ENCODE data around the gene BTN2A1.

Gene BTN2A1

GRCh38 chr6:26483727-26484126 lies 26.0 kb downstream of the BTN2A1 start:
- Histone ChIP-seq H3K27ac (ENCODE audit: low read depth, low read length, poor library complexity, severe bottlenecking) (no peak overlapping the region), H3K4me3 (ENCODE audit: low read depth, low read length, poor library complexity, severe bottlenecking) (no peak overlapping the region), H2AFZ (ENCODE audit: low read length) (no peak overlapping the region), H3K9me3 (ENCODE audit: low read length) (peaks cover 6% of the 10 kb centered on the region), H3K4me2 (ENCODE audit: low read length) (no peak overlapping the region), H3K9ac (ENCODE audit: low read length) (no peak overlapping the region), H3F3A (ENCODE audit: insufficient read depth, low read length) (no peaks in the 10 kb centered on the region), H3K27me3 (ENCODE audit: insufficient read depth, low read length) (no peaks in the 10 kb centered on the region), H3K36me3 (ENCODE audit: insufficient read depth, low read length) (no peaks in the 10 kb centered on the region; the same call in 1 of the 2 replicates), H3K9me2 (ENCODE audit: low read depth, low read length) (no peaks in the 10 kb centered on the region), H3K4me1 (ENCODE audit: insufficient read depth, low read length, severe bottlenecking) (peaks cover 8% of the 10 kb centered on the region), H4K20me1 (ENCODE audit: insufficient read depth, low read length) (no peaks in the 10 kb centered on the region), H3K79me2 (ENCODE audit: insufficient read depth, low read length) (no peaks in the 10 kb centered on the region)
- TF ChIP-seq EZH2 (IDR thresholded peaks at IDR 0.05; ENCODE audit: borderline replicate concordance, low read length) = no peak
- TF ChIP-seq CTCF (IDR thresholded peaks at IDR 0.05; ENCODE audit: low read length) = no peak

DNA sequence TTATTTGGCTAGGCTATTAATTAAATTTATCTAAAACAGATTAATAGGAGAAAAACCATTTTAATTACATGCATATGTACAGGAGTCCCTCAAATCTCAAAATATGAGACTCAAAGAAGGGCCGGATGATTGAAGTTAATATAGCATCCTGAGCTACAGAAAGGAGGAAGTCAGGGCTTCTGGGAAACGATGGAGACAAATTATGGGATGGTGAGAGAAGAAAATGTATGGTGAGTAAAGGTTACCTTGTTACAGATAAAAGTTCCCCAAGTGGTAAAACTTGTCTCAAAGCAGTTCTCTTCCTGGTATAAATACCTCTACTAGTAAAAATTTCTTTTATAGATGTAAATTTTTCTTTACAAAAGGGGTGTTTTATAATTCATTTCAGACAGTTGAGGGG lies 26.4 kb downstream of the BTN2A1 start:
- no peak overlapping the region for H3K4me2 ChIP-seq (ENCODE audit: low read length)
- no peaks in the 10 kb centered on the region for H4K20me1 ChIP-seq (ENCODE audit: insufficient read depth, low read length)
- TF ChIP-seq CTCF (IDR thresholded peaks at IDR 0.05; ENCODE audit: low read length) (no peak), EZH2 (IDR thresholded peaks at IDR 0.05; ENCODE audit: borderline replicate concordance, low read length) (no peak)
- H3K27me3 ChIP-seq (ENCODE audit: insufficient read depth, low read length) = no peaks in the 10 kb centered on the region
- no peak overlapping the region for H3K9ac ChIP-seq (ENCODE audit: low read length)
- H3K79me2 ChIP-seq (ENCODE audit: insufficient read depth, low read length) = no peaks in the 10 kb centered on the region
- H3K9me2 ChIP-seq (ENCODE audit: low read depth, low read length) = no peaks in the 10 kb centered on the region
- peaks cover 8% of the 10 kb centered on the region for H3K4me1 ChIP-seq (ENCODE audit: insufficient read depth, low read length, severe bottlenecking)
- H3K9me3 ChIP-seq (ENCODE audit: low read length) = peaks cover 6% of the 10 kb centered on the region
- H2AFZ ChIP-seq (ENCODE audit: low read length) = no peak overlapping the region
- H3K36me3 ChIP-seq (ENCODE audit: insufficient read depth, low read length) = no peaks in the 10 kb centered on the region; the same call in 1 of the 2 replicates
- no peak overlapping the region for H3K4me3 ChIP-seq (ENCODE audit: low read depth, low read length, poor library complexity, severe bottlenecking)
- H3F3A ChIP-seq (ENCODE audit: insufficient read depth, low read length) = no peaks in the 10 kb centered on the region
- H3K27ac ChIP-seq (ENCODE audit: low read depth, low read length, poor library complexity, severe bottlenecking) = no peak overlapping the region

DNA sequence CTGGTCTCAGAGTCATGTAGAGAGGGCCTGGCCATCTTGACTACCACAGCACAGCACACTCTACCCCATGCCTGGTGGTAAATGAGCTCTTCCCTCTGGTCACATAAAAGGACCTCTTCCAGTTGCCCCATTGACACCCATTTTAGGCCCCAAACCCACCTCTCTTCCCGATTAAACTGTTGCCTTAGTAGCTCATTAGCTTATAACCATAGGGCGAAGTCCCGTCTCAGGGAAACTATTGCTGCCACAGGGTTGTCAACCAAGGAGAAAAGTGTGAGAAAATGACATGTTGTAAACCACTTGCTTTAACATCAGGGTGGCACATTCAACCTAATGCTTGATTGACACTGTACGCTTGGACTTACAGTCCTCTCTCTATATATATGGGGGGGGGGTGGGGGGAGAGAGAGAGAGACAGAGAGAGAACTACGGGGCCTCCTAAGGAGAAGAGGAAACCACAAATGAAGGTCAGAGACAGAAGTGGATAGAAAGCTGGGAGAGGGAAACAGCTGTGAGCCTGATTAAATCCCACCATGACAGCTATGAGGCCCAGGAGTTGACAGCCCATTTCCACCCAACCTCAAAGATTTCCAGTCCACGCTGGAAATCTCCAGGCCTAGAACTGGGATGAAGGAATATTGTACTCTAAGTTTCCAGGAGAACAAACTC lies 27.5 kb downstream of the BTN2A1 start:
- no peak overlapping the region for H3K4me2 ChIP-seq (ENCODE audit: low read length)
- H4K20me1 ChIP-seq (ENCODE audit: insufficient read depth, low read length) = no peaks in the 10 kb centered on the region
- H3K27ac ChIP-seq (ENCODE audit: low read depth, low read length, poor library complexity, severe bottlenecking) = no peak overlapping the region
- peaks cover 8% of the 10 kb centered on the region for H3K4me1 ChIP-seq (ENCODE audit: insufficient read depth, low read length, severe bottlenecking)
- peaks cover 6% of the 10 kb centered on the region for H3K9me3 ChIP-seq (ENCODE audit: low read length)
- H3K9ac ChIP-seq (ENCODE audit: low read length) = no peak overlapping the region
- no peak overlapping the region for H2AFZ ChIP-seq (ENCODE audit: low read length)
- H3K79me2 ChIP-seq (ENCODE audit: insufficient read depth, low read length) = no peaks in the 10 kb centered on the region
- no peak overlapping the region for H3K4me3 ChIP-seq (ENCODE audit: low read depth, low read length, poor library complexity, severe bottlenecking)
- TF ChIP-seq EZH2 (IDR thresholded peaks at IDR 0.05; ENCODE audit: borderline replicate concordance, low read length) (no peak), CTCF (IDR thresholded peaks at IDR 0.05; ENCODE audit: low read length) (no peak)
- no peaks in the 10 kb centered on the region; the same call in 1 of the 2 replicates for H3K36me3 ChIP-seq (ENCODE audit: insufficient read depth, low read length)
- H3K9me2 ChIP-seq (ENCODE audit: low read depth, low read length) = no peaks in the 10 kb centered on the region
- H3K27me3 ChIP-seq (ENCODE audit: insufficient read depth, low read length) = no peaks in the 10 kb centered on the region
- H3F3A ChIP-seq (ENCODE audit: insufficient read depth, low read length) = no peaks in the 10 kb centered on the region

Measured in OCI-LY1 (cell line).